GM19324 (cell line): Measurements from ENCODE around the gene FOXP1.

Experiments
- ATAC-seq: cut with Tn5 transposase; IDR thresholded peaks from one replicate; pipeline ENCODE4 v1.9.1; 2021; ENCODE audit warnings: mild to moderate bottlenecking, moderate library complexity; ENCODE audit not compliant: unreplicated experiment, low FRiP score

Gene FOXP1

DNA sequence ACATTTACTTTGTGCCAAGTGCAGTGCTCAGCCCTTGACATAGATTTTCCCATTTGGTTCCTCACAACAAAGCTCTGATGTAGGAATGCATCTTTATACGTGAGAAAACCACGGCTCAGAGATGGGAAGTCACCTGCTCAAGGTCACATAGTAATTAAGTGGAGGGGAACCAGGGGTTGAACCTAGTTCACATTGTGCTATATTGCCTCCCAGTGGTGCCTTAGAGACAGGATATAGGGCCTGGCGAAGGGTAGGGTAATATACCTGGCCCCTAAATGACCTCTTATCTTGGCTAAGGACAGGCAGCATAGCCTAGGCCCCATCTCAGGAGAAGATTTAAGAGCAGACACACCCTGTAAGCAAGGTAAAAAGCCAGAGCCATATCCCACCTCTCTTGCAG is 71.5 kb downstream of the FOXP1 start:
- peak; percentile 49 for ATAC-seq

DNA sequence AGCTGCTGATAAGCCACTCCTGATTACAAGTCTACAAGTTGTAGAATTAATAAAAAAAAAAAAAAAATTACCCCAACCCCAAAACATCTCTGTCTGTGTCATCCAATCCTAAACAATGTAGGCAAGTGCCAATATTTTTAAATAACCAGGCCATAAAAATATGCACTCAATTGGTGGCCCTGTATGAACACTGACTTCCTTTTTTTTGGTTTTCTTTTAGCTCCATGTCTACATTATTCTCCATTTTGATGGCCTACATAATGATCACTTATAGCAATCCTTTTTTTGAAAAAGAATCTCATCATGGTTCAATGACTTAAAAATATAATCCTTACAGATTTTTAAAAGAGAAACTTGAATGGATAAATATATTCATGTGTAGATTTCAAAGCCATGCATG is 72.1 kb downstream of the FOXP1 start:
- no peak for ATAC-seq

DNA sequence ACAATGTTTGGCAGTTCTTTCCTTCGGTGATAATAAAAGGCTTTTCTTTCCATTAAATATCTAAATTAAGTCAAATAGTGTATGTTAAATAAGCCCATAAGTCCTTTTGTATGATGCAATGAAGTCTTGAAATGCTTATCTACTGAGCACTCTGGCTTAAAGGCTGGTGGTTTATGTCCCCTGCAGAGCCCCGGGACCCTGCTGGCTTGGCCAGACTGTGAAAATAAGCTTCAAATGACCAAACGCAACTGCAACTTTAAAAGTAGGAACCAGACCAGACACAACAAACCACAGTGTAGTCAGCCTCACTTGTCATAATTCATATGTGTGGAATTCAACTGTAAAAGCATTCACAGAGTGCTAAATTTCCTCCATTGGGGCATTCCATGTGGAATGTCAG is 72.5 kb downstream of the FOXP1 start:
- no peak for ATAC-seq

DNA sequence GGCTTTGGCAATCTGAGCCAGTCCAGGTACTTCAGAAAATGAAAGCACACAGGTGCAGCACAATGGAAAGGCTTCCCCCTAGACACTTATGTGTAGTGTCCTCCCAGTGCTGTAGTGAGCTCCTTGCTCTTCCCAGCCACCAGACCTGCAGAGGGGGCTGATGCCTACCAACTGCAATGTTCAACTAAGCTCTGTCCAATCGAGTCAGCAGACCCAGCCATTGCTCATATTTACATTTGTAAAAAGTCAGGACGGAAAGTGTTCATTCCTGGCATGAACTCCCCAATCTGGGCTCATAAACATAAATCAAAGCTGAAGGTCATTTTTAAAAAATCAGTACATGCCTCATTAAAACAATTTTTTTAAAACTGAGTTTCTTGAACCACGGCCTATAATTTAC is 73.0 kb downstream of the FOXP1 start:
- ATAC-seq = no peak

DNA sequence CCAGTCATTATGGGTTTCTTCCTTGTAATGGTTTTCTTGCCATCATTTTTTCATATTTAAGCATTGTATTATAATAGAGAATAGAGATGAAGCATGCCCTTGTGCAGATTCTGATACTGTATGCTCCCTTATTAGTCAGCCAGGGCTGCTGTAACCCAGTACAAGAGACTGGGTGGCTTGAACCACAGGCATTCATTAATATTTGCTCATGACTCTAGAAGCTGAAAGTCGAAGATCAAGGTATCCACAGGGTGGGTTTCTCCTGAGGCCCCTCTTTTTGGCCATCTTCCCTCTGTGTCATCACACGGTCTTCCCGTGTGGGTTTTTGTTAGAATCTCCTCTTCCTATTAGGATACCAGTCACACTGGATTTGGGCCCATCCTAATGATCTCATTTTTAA is 74.5 kb downstream of the FOXP1 start:
- ATAC-seq = no peak

DNA sequence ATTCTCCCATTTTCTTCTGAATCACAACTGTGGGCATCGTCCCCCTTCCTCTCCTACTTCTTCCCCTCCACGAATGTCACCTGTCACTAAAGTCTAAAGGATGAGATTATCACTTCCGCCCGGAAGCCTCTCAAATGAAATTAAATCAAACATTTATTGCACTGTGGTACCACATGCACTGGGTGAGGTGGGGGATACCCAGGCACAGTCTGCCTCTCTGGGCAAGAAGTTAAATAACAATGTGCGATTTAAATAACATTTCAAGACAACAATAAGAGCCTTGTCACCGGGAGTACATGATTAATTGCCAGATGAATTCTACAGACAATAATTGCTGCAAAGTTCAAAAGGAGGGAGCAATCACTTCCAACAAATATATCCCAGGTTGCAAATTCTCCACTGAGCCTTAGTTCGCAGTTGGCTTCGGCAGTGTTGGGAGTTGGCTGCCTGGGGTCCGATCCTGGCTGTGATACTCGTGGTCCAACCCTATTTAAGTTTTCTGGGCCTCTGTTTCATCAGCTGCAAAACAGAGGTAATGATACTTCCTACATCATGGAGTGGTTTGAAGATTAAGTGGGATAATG is 77.7 kb downstream of the FOXP1 start:
- no peak for ATAC-seq

DNA sequence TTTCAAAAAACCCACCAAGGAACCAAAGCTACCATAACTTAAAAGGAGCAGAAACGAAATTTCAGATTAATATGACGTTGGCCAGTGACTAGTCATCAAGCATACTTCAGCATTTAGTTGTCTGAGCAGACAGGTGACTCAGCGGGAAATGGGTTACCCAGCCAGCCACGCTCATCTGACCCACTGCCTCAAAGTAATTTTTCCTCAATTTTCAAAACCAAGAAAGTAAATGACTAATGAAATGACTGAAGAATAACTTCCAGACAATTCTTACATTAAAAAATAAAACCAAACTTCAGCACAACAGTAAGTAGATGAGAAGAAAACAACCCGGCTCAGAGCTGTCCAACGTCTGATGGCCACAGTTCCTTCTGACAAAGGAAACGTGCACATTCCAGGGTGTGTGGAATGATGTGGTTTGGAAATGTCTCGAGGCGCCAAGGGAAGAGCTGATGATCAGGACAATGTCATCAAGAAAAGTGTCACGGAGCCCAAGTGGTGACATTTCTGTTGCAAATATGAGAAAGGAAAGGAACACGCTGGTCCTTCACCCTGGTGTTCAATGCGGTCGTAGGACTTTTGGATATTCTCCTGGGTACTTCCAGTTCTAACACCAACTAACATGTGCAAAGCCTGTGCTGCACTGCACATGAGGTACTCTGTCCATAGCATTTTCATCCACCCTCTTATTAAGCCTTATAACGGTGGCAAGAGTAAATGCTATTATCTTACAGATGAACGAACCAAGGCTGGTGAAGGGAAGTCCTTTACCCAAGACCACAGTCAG is 79.1 kb downstream of the FOXP1 start:
- no peak for ATAC-seq

DNA sequence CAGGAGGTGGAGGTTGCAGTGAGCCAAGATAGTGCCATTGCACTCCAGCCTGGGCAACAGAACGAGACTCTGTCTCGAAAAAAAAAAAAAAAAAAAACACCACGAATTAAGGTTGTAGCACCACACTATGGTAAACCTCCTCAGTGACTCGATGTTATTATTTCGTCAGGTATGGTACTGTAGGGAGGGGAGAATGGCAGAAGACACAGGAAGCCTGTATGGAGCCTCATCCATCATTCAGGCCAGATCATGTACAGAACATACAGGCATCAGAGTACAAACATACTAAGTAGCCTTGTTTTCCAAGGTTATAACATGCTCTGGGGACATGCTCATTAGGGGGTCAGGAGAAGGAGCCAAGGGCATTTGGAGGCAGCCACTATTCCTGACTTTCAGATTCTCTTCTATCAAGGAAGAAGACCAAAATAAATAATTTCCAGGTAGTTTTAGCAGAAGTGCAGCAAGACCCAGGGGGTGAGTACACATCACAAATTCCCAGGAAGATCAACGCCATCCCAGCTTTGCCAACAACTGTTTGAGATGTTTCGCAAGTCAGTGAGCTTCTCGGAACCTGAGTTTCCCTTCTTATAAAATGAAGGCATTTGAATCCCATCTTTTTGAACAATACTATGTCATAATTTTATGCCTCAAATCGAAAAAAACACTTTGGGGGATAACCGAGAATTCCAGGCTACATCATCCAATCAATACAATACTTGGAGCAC is 79.8 kb downstream of the FOXP1 start:
- no peak for ATAC-seq

DNA sequence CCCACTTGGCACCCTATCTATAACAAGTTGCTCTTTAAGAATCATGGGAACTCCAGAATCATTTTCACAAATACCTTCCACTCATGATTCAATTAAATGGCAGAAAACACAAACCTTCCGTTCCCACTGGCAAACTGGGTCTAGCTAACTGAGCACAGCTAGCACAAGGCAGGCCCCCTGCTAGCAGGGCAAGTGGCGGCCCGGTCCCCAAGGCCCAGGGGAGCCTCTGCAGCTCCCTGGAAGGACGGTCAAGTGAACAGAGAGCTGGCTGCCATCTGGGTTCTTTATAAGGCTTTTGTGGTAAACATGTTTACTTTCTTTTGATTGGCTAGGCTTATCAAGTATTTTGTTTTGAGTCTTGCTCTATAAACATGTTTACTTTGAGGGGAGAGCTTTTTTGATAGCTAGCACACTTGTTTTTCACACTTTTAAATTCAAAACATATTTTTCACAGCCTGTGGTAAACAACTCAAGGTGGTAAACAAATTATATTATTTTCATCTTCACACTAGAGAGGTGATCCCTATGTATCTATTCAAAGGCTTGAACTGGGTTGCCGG is 81.4 kb downstream of the FOXP1 start:
- peak; percentile 38 for ATAC-seq

DNA sequence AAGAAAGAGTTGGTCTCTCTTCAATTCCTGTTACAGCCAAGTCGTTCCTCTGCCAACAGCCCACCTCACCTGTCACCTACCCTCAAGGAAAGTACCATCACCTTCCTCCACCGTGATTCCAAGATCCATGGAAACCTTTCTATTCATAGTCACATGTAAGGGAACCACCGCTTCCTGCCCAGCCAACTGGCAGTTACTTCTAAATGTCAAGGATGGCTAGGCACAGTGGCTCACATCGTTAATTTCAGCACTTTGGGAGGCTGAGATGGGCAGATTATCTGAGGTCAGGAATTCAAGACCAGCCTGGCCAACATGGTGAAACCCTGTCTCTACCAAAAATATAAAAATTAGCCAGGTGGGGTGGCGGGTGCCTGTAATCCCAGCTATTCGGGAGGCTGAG is 82.8 kb downstream of the FOXP1 start:
- no peak for ATAC-seq

DNA sequence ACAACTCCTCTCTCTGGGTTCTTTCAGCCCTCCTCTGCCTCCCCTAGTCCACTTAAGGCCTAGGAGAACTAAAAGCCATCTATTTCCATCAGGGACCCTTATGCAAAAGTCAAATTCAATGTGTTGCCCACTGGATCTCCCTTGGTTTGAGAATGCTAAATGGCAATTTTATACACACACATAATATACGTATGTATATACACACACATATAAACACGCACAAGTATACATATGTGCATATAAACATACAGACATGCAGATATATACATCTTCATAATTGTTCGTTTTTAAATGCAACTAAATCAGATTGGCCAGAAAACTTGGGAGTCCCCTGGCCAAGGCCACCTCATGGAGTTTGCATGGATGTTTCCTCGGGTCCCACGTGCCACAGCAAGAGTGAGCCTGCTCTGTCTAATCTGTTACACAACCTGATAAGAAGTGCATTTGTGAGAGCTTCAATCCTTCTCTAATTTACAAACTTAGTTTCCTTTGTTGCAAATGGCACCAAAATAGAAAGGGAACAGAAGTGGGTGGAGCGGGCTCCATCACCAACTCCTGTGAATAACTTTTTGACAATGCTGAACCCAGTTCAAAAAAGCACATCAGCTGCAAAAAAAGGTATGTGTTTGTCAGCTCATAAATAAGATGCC is 84.2 kb downstream of the FOXP1 start:
- ATAC-seq = no peak

DNA sequence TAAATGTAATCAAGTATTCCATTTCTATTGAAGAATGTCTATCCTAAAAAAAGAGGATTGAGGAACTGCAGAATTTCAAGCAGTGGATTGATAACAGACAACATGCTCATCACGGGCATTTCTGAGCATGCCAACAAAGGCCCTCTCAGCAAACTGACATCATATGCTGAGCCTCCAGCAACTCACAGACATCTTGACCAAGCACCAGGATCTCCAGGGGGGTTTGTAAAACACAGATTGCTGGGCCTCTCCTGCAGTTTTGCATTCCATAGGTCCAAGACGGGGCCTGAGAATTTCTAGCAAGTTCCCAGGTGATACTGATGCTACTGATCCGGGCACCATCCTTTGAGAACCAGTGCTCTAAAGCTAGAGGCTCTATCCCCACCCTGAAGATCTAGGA is 85.0 kb downstream of the FOXP1 start:
- no peak for ATAC-seq

DNA sequence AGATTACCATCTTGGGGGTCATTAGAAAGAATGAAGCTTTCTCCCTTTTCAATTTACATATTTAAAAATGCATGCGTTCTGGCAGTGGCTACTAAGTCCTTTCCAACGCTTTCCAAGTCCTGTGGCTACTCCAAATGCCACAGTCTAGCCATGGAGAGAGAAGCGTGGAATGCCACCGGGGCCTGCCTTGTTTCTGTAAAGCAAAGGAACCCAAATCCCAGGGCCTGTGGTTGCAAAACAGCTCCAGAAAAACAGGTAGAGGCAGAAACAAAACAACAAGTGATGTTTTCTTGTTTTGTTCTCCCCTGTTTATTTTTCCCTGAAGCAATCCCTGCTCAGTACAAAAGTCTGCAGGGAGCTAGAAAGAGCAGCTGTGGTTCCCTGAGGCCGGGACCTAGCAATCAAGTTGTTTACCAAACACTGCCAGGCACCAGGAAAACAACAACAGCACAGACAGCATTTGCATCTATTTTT is 85.5 kb downstream of the FOXP1 start:
- no peak for ATAC-seq

DNA sequence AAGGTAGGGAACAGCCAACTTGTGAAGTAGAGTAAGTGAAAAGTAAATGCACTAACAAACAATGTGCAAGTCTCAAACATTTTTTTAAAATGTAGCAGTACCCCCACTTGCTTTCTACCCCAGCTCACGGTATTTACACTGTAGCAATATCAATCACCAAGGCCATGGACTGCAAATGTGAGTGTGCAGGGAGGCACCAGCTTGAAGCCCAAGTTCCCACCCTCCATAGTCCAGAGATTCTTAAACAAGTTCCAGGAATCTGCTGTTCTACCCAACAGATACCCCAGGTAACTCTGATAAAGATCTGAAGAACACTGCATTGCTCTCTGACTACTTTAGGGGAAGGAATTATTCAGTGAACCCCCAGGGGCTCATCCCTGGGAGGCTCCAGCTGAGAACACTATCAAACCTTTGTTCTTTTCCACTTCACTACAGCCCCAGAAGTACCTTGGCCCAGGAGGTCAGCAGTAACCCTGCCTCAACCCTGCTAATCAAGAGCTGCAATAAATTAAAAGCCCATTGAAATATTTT is 86.1 kb downstream of the FOXP1 start:
- ATAC-seq = no peak

DNA sequence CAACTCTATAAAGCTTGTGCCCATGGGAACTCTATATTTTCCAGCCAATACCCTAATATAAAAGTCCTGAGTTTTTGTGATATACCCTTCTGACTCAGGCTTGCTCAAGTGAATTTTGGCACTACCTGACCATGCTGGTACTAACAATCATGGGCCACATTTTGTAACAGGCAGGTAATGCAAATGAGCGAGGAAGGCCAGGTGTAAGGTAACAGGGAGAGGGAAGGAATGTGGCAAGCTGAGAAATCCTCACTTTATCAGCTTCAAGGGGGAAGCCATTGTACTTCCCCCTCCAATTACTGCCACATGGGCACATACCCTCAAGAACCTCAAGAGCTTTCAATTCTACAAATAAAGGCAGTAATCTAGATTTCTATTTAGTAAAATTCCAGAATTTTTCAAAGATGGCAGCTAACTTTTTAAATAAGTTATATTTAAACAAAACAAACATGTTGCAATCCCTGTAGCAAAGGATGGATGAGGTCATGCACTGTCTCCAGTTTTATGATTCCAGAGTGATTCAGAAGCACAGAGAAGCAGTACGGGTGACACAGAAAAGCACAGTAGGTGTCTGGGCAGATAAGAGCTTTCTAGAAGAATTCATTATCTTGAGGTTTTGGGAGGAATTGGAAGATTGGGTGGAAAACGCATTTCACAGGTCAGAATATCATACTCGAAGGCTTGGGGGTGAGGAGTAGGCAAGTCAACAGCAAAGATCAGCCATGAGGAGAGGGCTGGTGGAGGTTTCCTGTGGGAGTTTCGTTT is 87.6 kb downstream of the FOXP1 start:
- no peak for ATAC-seq

DNA sequence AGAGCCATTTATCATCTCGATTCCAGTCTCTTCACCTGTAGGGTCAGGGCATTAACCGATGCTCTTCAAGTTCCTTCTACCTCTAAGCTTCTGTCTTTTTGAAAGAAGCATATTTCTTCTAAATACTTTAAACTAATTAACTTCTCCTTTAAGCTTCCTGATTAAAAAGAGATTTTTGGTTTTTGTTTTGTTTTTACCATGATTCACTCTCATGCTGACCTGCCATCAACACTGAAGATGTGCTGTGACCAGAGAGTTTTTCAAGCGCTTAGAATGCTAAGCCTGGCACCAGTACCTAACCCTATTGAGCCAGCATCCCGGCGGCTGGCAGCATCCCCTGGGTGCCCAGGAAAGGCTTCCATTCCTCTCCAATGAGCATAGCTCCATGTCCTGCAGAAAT is 89.3 kb downstream of the FOXP1 start:
- no peak for ATAC-seq

DNA sequence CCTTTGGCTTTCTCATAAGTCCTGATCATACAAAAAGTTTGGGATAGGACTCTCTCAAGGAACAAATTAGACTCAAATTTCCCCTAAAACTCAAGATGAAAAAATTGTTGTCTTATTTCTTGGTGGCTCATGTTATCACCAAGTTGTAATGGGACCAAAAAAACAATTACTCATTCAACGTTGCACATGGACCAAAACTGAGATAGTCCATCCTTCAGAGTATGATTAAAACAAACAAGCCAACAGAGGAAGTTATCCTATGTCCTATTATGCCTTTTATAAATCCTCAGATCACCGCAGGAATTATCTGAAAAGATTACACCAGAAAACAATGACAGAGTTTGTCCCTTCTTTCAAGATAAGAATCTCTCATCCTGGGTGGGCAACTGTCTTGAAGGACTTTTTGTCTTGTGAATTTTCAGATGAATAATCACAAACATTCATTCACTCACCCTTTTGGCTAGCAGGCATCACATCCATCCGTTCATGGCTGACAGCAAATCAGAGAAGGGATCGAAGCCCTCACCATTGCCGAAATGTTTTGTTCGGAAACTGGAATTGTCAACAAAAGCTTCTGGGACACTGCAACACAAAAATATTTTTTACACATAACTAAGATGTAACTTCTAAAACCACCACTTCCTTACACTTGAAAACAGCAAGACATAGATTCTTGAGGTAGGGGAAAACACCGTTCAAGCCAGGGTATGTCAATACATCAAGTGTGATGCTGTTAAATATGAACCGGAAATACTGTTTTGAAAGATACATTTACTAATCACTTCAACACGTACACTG is 90.4 kb downstream of the FOXP1 start:
- no peak for ATAC-seq

DNA sequence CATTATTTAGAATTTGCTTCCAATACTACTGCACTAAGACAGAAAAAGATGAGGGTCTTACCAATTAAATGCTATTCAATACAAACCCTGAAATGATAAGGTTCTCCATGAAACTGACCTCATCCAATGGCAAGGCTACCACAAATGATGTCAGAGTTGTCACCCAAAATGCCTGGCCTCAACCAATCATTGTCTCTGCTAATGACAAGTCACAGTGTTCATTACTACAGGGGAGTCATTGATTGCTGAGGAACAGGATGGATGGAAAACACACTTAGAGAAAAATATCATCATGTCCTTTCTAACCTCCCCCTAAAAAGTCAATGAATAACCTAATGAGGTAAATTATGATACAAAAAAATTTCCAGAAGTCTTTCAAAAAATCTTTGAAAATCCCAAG is 91.0 kb downstream of the FOXP1 start:
- ATAC-seq = no peak

DNA sequence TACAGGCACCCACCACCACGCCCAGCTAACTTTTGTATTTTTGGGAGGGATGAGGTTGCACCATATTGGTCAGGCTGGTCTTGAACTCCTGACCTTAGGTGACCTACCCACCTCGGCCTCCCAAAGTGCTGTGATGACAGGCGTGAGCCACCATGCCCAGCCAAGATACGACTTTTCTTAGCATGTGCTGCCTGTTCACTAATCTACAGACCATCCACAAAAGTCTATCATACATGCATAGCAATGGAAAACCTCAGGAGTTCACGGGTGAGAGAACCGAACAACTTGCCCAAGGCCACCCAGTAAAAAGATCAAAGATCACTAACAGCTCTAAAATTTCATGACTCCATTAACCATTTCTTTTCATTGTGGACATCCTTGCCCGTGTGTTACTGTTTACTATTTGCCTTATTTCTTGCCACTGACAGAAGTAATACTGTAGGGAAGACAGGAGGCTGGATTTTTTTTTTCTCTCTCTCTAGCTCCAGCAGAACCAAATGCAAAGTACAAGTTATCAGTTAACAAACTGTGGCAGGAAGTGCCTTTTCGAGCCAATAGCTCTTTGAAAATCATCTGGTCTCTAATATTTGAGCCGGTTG is 92.3 kb downstream of the FOXP1 start:
- no peak for ATAC-seq
